NK-92 (cell line): ENCODE results near the gene ONECUT1.

Experiments used
- DNase-seq: peaks from one replicate; lab custom pipeline; 2025; ENCODE audit not compliant: unreplicated experiment; lab: John Stamatoyannopoulos, UW

ONECUT1 gene

DNA sequence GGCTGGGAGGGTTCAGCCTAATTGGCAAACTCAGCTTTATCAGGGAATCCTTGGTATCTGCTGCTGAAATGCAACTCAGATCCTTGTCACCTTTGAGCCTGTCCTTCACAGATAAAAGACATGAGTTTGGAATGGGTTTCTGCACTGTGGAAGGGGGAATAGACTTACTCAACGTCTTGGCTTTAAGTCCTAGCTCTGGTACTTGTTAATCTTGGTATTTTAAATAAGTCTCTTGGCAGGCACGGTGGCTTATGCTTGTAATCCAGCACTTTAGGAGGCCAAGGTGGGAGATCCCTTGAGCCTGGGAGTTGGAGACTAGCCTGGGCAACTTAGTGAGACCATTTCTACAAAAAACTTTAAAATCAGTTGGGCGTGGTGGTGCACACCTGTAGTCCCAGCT lies 55.8 kb downstream of the ONECUT1 start:
- DNase-seq = no peak

GRCh38 chr15:52733696-52734255 lies 56.4 kb downstream of the ONECUT1 start:
- no peak for DNase-seq

- no peak for DNase-seq
Observed at GRCh38 chr15:52733088-52733487, 57.0 kb downstream of the ONECUT1 start.

DNA sequence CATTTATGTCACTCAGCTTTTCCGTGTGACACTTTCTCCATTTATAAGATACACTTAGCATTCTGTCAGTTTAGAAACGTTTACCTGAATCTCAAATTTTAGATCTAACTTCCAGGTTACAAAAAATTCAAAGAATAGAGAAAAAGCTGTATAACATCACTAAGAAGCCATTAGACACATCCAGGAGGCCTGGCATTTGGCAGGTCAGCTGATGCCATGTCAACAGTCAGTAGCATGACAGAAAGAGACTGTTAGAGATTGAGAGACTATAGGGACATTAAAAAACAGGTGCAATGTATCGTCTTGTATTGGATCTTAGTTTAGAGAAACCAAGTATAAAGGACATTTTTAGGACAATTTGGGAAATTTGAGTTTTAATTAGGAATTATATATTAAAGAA lies 57.6 kb downstream of the ONECUT1 start:
- DNase-seq = no peak

DNA sequence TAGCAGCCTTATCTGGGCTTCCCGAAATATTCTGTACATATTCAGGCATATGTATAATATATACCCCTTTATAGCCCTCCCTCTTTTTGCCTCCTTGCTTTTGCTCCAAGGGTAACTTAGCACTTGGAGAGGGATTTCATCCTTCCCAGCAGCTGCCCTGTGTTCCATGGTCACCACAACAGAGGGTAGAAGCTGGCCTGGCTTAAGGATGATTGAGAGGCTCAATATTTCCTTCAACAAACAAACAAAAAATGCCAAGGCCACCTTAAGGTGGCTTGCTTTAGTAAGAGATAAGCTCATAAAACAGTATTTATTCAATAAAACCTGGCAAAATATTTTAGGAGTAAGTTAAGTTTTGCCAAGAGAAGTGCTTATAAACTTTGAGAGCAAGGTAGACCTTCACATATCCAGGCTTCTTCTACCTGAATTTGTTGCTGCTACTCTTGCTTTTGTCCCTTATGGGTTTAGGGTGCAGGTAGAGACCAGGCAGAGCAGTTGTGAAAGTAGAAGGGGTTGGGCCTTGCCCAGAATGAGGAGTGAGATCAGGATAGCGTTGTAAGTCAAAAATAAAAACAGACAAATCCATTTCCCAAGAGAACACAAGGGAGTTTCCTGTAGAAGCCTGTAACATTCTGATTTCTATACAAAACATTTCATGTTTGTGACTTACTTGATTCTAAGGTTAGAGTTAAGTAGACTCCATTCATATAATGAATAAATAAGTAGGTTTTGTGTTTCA lies 58.2 kb downstream of the ONECUT1 start:
- no peak for DNase-seq

- DNase-seq = no peak
Observed at GRCh38 chr15:52731004-52731403, 59.1 kb downstream of the ONECUT1 start.

DNA sequence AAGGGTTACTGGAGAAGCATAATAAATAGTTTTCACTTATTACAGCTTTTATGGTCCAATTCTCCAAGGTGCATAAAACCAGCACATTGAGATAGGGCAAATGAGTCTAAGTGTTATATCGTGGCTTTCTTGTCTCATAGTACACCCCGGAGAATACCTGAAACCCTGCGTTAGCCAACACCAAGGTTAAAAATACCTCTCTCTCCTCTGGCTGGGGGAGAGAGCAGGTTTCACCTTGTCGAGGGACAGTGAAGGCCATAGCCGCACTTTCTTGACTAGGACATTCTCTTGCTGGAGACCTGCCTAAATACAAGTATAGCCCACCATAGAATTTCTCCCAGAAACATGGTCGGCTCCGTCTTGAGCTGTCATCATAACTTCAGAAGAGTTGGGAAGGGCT lies 59.5 kb downstream of the ONECUT1 start:
- DNase-seq = no peak

DNA sequence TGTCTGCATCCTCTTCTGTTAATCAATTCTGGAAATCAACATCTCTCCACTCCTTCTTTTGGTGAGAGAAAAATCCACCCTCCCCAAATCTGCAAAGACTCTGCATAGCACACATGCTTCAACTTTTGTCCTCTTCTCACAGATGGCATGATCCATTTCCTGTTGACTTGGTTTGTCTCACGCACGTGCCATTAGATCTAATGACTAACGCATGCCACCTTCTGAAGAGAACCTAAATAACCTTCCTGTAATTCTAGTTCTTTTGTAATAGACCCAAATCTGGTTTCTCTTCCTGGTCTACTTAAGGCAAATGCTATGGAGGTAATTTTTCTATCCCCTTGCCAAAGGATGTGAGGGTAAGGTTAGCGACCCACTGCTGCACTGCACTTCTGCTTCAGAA lies 60.0 kb downstream of the ONECUT1 start:
- no peak for DNase-seq

- DNase-seq = no peak
Observed at GRCh38 chr15:52728899-52729298, 61.2 kb downstream of the ONECUT1 start.

DNA sequence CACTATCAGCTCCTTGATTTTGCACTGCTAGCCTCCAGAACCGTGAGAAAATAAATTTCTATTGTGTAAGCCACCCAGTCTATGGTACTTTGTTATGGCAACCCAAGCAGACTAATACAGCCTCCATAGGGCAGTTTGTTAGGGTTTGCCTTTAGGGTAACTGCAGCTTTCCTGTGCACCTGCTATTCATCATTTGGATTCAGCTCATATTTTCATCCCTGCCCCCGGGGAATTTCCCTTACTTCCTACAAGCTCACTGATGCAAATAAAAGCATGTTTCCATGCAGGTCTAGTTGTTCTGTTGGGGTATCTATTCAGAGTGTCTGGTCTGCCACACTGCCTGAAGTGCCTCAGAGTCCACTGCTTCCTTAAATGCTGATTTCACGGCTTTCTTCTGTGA lies 62.3 kb downstream of the ONECUT1 start:
- no peak for DNase-seq

- no peak for DNase-seq
Observed at GRCh38 chr15:52726195-52726594, 63.9 kb downstream of the ONECUT1 start.

GRCh38 chr15:52718551-52718950 lies 71.6 kb downstream of the ONECUT1 start:
- no peak for DNase-seq

DNA sequence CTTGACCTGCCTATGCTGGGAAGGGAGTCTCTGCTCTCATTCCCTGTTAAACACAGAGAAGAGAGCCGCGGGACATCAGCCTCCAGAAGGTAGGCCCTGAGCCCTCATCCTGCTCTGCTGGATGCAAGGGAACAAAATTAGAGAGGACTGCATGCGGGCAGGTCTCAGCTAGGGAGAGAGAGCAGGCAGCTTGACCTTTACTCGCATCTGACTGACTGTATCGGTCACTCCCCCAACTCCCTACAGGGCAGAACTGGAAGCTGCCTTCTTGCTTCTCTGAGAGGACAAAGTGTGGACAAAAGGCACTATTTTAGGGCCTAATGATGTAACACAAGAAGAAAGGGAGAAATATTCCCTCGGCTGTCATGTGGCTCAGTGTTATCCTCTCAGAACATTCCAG lies 72.2 kb downstream of the ONECUT1 start:
- no peak for DNase-seq

- DNase-seq = no peak
Observed at GRCh38 chr15:52717481-52717880, 72.7 kb downstream of the ONECUT1 start.

- no peak for DNase-seq
Observed at GRCh38 chr15:52716536-52716935, 73.6 kb downstream of the ONECUT1 start.

GRCh38 chr15:52715411-52715810 lies 74.7 kb downstream of the ONECUT1 start:
- no peak for DNase-seq

DNA sequence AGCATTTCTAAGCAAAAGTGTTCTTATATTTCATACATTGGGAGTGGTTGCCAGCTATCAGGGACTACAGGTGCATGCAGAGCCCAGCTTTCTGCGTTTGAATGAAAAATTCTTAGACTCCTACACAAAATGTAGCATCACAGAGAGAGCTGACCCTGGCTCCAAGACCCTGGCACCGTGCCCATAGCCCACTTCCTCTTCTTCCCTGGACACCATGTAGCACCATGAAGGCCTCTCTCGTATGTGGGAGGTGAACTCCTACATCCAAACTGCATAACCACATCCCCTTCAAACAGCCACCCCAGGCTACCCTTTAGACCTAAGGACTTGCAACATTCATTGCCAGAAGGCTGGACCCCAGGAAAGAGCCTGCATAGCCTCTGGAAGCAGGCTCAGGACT lies 75.2 kb downstream of the ONECUT1 start:
- DNase-seq = no peak

DNA sequence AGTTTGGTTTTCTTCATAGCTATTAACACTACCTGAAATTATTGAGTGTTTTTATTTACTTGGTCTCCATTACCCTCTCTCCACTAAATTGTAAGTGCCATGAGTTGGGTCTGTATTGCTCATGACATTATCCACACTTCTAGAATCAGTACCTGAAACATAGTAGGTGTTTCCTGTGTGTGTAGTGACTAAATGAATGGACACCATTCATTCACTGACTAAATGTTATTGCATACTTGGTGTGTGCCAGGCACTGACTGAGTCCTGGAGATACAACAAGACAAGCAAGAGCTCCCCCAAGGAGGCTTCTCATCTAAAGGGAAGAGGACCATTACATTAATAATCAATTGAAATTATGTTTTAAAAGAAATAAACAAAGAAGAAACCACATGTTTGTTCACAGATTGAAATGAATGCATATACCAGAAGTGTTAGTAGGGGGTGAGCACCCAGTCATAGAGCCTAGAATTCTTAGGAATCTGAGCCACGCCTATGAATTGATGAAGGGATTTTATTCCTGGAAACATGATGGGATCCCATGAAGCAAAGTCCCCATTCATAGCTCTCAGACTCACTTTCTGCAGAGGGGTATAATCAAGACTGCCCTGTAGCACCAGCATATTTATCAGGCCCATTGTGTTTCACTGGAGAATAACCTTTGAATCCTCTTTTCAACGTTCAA lies 79.3 kb downstream of the ONECUT1 start:
- DNase-seq = no peak

DNA sequence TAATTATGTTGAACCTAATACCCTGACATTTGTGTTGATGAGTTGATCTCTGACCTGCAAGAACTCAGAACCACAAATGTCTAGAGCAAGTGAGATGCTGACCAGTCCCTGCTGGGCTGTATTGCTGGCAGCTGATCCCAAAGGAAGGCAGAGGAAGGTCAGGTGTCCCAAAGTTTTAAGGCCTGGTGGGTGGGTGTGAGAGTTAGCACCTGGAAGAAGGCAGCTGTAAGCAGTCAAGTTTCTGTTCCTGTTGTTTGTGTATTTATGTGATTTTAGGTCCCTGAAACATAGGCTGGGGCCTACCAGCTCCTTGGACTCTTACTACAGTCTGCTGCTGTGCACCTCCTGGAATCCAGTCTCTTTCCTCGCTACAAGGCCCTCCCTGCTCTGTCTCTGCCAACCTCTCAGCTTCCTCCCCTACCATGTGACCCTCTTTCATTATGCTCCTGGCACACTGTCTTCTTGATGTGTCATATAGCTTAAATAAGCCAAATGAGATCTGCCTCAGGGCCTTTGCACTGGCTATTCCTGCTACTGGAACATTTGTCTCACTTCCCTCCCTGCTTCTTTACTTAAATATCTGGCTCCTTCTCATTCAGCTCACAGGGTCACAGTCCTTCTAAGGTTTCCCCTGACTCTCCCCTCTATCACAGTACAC lies 80.0 kb downstream of the ONECUT1 start:
- no peak for DNase-seq

DNA sequence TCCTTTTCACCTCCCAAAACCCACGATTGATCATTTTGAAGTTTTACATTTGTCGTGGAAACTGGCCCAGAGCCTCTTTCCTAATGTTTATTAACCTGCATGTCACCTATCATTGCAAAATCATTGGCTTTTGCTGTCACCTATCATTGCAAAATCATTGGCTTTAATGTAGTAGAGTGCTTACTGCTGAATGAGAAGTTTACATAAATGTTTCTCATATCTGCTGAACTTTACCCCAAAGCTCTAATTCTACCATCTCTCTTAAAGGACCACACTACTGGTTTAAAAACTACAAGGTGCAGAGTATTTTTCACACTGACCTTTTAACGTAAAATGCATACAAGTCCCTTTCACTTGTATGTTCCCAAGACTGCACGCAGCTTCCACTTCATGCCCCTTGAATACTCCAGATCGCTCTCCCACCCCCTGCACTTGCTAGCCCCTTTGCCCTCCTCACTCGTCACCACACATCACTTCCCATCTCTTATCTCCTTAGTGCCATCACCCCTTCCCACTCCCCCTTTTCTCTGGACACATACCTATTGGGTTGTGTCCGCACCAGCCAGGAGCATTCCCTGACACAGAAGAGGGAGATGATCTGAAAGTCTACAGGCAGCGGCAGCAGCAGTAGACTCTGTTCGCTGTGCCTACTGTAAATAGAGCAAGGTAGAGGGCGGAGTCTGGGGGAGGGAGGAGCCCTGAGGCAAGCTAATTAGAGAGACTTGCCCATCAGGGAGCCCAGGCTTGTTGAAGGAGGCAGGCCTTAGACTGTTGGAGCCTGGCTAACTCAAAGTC lies 80.8 kb downstream of the ONECUT1 start:
- no peak for DNase-seq
